22Rv1 (cell line): ENCODE results near the gene TMEM9.

Source experiments
- ZFX ChIP-seq: fragments of 450-650 bp; IDR thresholded peaks from 2 replicates; pipeline ENCODE4 v1.6.1; 2017; ENCODE audit warnings: antibody characterized with exemption, borderline replicate concordance
- TF ChIP-seq, protein P1 (sequence below): fragments of 450-650 bp; IDR thresholded peaks from 2 replicates; pipeline ENCODE4 v1.5.1; 2017; ENCODE audit warnings: mild to moderate bottlenecking

DNA sequence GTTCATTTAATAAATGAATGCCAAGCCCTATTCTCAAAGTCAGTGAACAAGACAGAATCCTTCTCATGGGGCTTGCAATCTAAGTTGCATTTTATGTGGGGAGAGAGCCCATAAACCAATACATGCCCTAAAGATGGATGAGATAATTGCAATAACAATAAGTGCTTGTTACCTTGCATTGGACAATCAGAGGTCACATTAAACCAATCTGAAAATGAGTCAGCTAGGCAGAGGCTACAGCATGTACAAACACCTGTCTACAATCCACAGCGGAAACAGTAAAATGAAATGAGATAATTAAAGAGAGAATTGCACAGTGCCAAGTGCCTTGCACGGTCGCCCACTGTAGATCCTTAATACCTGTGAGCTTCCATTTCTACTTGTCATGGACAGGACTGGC, 28.9 kb upstream of the TMEM9 start:
- TF ChIP-seq, protein P1, sequence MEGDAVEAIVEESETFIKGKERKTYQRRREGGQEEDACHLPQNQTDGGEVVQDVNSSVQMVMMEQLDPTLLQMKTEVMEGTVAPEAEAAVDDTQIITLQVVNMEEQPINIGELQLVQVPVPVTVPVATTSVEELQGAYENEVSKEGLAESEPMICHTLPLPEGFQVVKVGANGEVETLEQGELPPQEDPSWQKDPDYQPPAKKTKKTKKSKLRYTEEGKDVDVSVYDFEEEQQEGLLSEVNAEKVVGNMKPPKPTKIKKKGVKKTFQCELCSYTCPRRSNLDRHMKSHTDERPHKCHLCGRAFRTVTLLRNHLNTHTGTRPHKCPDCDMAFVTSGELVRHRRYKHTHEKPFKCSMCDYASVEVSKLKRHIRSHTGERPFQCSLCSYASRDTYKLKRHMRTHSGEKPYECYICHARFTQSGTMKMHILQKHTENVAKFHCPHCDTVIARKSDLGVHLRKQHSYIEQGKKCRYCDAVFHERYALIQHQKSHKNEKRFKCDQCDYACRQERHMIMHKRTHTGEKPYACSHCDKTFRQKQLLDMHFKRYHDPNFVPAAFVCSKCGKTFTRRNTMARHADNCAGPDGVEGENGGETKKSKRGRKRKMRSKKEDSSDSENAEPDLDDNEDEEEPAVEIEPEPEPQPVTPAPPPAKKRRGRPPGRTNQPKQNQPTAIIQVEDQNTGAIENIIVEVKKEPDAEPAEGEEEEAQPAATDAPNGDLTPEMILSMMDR = no peak
- TF ChIP-seq ZFX = no peak
